ENCODE measurements around the gene PYGM. TPM values are rescaled to one million over a fixed set of nuclear protein-coding genes. Genes with fewer than 3 reads are reported as not detected.

PYGM gene
- total RNA-seq, 4 donors from 2014 or later, result 1.1 to 2.7 (median 1.2) TPM

DNA sequence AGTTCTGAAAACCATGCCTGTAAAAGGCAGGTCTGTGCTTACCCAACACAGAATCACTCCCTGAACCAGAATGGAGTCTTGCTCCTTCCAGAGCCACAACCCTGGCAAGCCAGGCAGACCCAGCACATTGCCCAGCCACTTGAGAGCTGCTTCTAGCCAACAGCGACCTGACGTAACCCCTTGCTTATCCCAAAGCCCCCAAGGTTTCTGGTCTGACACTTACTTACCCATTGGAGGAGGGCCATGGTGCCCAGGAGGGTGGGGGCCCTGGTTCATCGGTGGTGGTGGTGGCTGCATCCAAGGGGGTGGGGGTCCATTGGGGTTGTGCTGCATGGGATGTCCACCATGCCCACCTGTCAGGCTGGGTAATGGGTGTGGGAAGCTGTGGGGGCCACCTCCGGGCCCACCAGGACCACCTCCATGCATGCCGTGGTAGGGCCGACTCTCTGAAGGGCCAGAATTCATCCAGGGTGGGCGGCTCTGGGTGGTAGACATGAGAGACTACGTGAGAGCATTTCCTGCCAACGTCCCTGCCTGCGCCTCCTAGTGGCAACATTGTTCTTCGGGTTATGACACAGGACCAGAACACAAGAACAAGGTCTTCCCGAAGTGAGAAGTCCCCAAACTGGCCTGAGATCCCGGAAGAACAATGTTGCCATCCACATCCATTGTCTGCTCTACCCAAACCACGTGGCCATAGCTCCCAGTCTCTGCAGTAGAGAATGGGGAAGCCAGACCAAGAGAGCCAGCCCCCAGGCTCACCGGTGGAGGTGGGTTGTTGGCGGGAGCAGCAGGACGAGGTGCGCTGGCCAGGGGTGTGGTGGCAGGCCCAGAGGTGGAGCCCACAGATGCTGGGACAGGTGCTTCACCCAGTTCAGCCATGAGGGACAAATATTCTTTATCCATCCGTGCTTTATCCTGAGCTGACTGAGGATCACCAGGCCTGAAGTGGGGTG, 7.8 kb upstream of the PYGM start:
- Histone ChIP-seq H3K9me3 (no peaks in the 10 kb centered on the region), H3K27me3 (no peaks in the 10 kb centered on the region), H3K36me3 (peaks cover 100% of the 10 kb centered on the region), H3K4me3 (no peak overlapping the region), H3K4me1 (peaks cover 42% of the 10 kb centered on the region), H3K27ac (peak overlapping the region; percentile 32)
- peak; percentile 89 to 92 for DNase-seq (ENCODE audit: low spot score in 2 of 2)
- 53% methylated on average over 19 of the region's 19 CpGs for WGBS
- TF ChIP-seq, protein P1, sequence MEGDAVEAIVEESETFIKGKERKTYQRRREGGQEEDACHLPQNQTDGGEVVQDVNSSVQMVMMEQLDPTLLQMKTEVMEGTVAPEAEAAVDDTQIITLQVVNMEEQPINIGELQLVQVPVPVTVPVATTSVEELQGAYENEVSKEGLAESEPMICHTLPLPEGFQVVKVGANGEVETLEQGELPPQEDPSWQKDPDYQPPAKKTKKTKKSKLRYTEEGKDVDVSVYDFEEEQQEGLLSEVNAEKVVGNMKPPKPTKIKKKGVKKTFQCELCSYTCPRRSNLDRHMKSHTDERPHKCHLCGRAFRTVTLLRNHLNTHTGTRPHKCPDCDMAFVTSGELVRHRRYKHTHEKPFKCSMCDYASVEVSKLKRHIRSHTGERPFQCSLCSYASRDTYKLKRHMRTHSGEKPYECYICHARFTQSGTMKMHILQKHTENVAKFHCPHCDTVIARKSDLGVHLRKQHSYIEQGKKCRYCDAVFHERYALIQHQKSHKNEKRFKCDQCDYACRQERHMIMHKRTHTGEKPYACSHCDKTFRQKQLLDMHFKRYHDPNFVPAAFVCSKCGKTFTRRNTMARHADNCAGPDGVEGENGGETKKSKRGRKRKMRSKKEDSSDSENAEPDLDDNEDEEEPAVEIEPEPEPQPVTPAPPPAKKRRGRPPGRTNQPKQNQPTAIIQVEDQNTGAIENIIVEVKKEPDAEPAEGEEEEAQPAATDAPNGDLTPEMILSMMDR (IDR thresholded peaks at IDR 0.05), result peak; percentile 49 to 79
- TF ChIP-seq POLR2AphosphoS5 (IDR thresholded peaks at IDR 0.05) (no peak), POLR2A (IDR thresholded peaks at IDR 0.05) (no peak)

DNA sequence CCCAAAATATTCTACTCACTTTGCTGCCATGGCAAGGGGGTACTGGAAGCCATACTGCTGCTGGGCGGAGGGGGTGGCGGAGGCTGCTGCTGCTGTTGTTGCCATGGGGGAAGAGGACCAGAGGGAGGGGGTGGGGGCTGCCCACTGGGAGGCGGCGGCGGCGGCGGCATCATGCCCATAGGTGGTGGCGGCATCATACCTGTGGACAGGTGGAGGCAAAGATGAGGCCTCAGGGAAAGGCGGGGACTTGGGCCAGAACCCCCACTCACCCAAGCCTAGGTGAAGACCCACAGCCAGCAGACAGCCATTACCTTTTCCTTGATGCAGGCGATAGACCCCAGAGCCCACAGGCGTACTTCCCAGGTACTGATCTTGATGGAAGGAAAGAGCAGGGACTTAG, 7.1 kb upstream of the PYGM start:
- H3K4me3 ChIP-seq, result no peak overlapping the region
- no peak overlapping the region for H3K27ac ChIP-seq
- DNase-seq (ENCODE audit: low spot score in 2 of 2), result no peak
- peaks cover 46% of the 10 kb centered on the region for H3K4me1 ChIP-seq
- no peaks in the 10 kb centered on the region for H3K27me3 ChIP-seq
- 85% methylated on average over 6 of the region's 11 CpGs for WGBS
- no peaks in the 10 kb centered on the region for H3K9me3 ChIP-seq
- H3K36me3 ChIP-seq, result peaks cover 94% of the 10 kb centered on the region
- TF ChIP-seq, protein P1 (IDR thresholded peaks at IDR 0.05), result no peak
- TF ChIP-seq POLR2A (IDR thresholded peaks at IDR 0.05) (no peak), POLR2AphosphoS5 (IDR thresholded peaks at IDR 0.05) (no peak), EP300 (IDR thresholded peaks at IDR 0.05) (no peak)

DNA sequence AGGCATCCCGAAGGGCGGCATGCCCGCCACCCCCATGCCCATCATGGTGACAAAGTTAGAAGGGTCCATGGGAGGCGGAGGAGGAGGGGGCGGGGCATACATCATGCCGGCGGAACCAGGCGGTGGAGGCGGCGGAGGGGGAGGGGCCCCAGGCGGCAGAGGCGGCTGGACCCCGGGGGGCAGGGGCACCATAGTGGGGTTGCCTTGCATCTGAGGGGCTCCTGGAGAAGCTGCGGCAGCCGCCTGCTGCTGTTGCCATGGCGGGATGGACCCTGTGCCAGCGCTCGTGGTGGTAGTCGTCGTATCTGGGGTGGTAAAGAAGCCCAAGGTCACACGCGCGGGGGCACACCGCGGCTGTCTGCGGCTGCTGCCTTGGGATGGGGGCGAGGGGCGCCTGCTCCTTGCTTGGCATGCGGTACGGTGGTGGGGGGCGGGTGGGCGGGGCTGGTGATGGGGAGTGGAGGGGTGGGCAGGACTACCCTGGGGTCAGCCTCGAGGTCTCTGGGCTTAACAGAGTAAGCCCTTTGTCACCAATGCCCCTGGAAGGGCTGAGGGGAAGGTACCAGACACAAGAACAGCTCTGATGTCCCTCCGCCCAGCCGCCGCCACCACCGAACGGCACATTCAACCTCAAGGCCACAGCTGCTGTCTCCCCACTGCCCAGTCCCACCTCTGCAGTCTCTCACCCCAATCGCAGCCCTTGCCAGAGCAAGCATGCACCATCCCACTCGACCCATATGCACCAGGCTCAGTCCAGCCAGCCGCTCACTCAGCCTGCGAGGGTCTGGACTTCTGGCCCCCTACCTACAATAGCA, 6.3 kb upstream of the PYGM start:
- peak in 1 of 2 donors; percentile 70 for DNase-seq (ENCODE audit: low spot score in 2 of 2)
- Histone ChIP-seq H3K4me3 (no peak overlapping the region), H3K4me1 (peaks cover 43% of the 10 kb centered on the region), H3K27me3 (no peaks in the 10 kb centered on the region), H3K36me3 (peaks cover 86% of the 10 kb centered on the region), H3K9me3 (no peaks in the 10 kb centered on the region), H3K27ac (no peak overlapping the region)
- 92% methylated on average over 24 of the region's 42 CpGs for WGBS
- TF ChIP-seq EP300 (IDR thresholded peaks at IDR 0.05) (no peak), POLR2A (IDR thresholded peaks at IDR 0.05) (no peak), POLR2AphosphoS5 (IDR thresholded peaks at IDR 0.05) (no peak)
- TF ChIP-seq, protein P1 (IDR thresholded peaks at IDR 0.05), result no peak

DNA sequence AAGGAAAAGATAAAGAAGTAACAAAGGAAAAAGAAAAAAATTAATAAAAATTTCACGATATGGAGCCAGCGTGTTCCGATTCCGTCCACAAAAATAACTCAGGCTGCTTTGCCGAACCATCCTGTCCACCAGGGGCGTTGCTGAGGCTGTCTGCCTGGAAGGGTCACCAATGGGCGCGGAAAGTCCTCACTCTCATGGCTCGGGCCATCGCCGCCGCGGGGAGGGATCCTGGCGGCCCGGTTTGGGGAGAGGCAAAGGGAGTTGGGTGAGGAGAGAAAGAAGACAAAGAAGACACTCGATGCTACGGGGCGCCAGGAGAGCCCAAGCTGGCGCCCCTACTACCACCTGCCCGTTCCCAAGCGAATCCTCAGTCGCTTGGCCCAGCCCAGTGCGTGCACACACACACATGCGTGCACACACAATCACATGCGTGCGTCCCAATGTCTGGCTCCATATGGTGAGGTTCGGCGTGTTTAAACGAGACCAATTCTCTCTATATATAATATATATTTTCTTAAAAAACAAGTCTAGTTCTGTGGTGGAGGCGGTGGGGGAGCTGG, 5.6 kb upstream of the PYGM start:
- Histone ChIP-seq H3K27me3 (no peaks in the 10 kb centered on the region), H3K9me3 (no peaks in the 10 kb centered on the region), H3K4me1 (peaks cover 43% of the 10 kb centered on the region), H3K4me3 (no peak overlapping the region), H3K36me3 (peaks cover 79% of the 10 kb centered on the region), H3K27ac (no peak overlapping the region)
- peak in 1 of 2 donors; percentile 64 for DNase-seq (ENCODE audit: low spot score in 2 of 2)
- TF ChIP-seq, protein P1 (IDR thresholded peaks at IDR 0.05), result peak in 1 of 2 donors; percentile 13
- no peak for TF ChIP-seq POLR2AphosphoS5 (IDR thresholded peaks at IDR 0.05)
- WGBS, result 89% methylated on average over 30 of the region's 30 CpGs
